Memory B cell (primary cell): ENCODE measurements around the gene KCNC3.
A peak's percentile ranks its signal among the peaks of the same experiment; 100 is the strongest.

Experiments used
- ATAC-seq: fragments of 150-1000 bp; cut with Tn5 transposase; 2 replicates; pipeline ENCODE4 v1.10.0; 2021; ENCODE audit warnings: low read depth, mild to moderate bottlenecking, moderate library complexity
- DNase-seq, 2 donors: peaks; one replicate each; pipeline ENCODE4 v3.0.0; 2022; ENCODE audit warnings: low spot score in 2 of 2
- H3K27ac Mint-ChIP-seq: one replicate; pipeline ENCODE4 v1.8.0; 2022; ENCODE audit warnings: mild to moderate bottlenecking, moderate library complexity, mixed read lengths
- H3K27me3 Mint-ChIP-seq: one replicate; pipeline ENCODE4 v1.8.0; 2022; ENCODE audit warnings: mixed read lengths
- H3K36me3 Mint-ChIP-seq: one replicate; pipeline ENCODE4 v1.8.0; 2022; ENCODE audit warnings: mild to moderate bottlenecking, mixed read lengths
- H3K4me1 Mint-ChIP-seq: one replicate; pipeline ENCODE4 v1.8.0; 2022; ENCODE audit warnings: mixed read lengths
- H3K4me3 Mint-ChIP-seq: one replicate; pipeline ENCODE4 v1.8.0; 2022; ENCODE audit warnings: mild to moderate bottlenecking, moderate library complexity, mixed read lengths
- H3K9me3 Mint-ChIP-seq: one replicate; pipeline ENCODE4 v1.8.0; 2022; ENCODE audit warnings: mixed read lengths

The KCNC3 gene

DNA sequence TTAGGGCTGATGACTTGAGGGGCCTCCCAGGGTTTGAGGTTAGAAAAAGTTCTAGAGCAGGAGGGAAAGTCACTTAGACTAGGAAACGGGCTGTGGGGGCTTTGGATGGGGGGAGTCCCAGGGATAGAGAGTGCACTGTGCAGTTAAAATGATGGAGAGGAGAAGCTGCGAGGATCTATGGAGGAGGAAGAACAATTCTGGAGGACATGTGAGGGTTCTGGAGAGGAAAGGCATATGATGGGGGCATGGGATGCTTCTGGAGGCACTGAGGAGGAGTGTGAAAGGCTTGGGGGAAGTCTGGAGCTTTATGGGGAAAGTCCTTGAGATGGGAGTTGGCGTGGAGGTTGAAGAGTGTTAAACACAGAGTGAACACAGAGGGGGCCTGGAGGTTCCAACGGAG lies 2.2 kb downstream of the KCNC3 start:
- ATAC-seq (no peak), DNase-seq (no peak)
- peak overlapping the region; percentile 48 for H3K27ac Mint-ChIP-seq
- peaks cover 10% of the 10 kb centered on the region for H3K27me3 Mint-ChIP-seq
- H3K36me3 Mint-ChIP-seq, result peaks cover 5% of the 10 kb centered on the region
- peak overlapping the region; percentile 82 for H3K4me3 Mint-ChIP-seq
- H3K9me3 Mint-ChIP-seq, result peaks cover 4% of the 10 kb centered on the region
- H3K4me1 Mint-ChIP-seq, result peaks cover 45% of the 10 kb centered on the region

DNA sequence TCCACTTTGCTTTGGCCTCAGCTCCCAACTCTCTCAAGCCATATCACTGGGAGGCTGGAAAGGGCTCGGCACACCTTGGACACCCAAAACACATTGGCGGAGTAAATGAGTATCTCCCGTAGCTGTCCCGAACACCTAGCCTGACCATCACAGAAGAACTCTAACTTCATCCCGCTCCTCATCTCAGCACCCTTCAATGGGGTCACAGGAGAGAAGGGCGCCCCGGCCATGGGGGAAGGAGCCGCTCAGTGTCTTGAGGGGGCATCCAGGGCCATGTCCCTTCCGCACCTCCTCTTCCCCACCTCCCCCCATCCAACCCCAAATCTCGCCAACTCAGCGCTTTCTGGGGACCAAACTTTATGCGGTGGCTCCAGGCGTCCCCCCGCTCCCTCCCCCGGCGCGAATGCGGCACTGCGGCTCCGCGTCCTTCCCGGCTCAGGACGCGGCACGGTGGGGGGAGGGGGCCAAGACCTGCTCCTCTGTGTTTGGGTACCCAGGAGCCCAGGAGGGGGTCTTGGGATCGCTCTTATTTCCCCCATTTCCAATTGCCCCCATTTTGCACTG lies 3.0 kb downstream of the KCNC3 start:
- no peak for DNase-seq
- Mint-ChIP-seq H3K4me3 (peak overlapping the region; percentile 82), H3K27me3 (peaks cover 10% of the 10 kb centered on the region), H3K9me3 (peaks cover 4% of the 10 kb centered on the region), H3K4me1 (peaks cover 36% of the 10 kb centered on the region), H3K27ac (no peak overlapping the region), H3K36me3 (peaks cover 5% of the 10 kb centered on the region)
- no peak for ATAC-seq

DNA sequence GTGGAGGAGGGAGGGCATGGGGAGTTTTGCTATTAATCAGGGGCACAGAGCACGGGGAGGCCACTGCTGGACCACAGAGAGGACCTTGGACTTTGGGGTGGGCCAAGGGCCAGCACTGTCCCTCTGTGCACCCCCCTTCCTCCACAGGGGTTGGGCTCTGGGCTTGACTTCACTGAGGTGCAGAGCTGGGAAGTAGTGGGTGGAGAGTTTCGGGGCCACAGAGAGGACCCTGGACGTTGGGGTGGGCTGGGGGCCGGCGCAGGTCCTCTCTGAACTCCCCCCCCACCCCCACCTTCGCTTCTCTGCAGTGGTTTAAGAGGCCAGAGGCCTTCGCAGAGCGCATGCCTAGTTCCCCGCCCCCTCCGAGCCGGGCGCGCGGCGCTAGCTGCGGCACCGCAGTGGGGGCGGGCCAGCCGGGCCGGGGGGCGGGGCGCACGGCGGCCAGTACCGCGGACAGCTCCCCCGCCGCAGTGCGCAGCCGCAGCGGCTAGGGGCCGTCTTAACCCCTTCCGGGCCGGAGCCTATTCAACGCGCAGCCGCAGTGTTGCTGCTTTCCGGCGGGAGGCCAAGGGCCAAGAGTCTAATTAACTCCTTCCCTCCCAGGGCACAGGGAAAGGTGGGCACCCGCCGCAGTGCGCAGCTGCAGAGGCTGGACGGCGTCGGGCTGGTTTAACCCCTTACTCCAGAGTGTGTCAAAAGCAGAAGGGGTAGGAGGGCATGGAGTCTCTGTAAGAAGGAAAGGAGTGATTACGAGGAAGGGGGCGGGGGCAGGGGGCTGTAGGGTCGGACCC lies 3.7 kb downstream of the KCNC3 start:
- Mint-ChIP-seq H3K27me3 (peaks cover 10% of the 10 kb centered on the region), H3K4me3 (peak overlapping the region; percentile 30), H3K4me1 (peaks cover 33% of the 10 kb centered on the region), H3K27ac (peak overlapping the region; percentile 25), H3K9me3 (peaks cover 6% of the 10 kb centered on the region), H3K36me3 (peaks cover 10% of the 10 kb centered on the region)
- ATAC-seq (peak; percentile 16), DNase-seq (peak; percentile 84 to 92)

DNA sequence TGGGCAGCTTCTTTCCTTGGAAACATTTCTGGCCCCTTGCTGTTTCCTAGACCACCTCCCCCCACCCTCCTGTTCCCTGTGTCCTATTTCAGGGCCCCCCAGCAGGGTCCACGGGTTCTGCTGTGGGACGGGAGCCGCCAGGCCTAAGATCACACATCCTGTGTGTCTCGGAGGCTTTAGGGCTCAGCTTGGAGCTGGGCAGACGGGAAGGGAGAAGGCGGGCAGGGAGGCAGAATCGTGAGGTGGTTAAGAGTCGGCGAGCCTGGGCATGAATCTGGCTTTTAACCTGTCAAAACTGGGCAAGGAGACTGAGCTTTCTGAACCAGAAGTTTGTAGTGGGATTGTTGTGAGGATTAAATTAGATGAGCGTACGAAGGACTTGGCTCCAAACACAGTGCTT lies 4.8 kb downstream of the KCNC3 start:
- H3K4me1 Mint-ChIP-seq, result peaks cover 23% of the 10 kb centered on the region
- H3K9me3 Mint-ChIP-seq, result peaks cover 2% of the 10 kb centered on the region
- no peak for ATAC-seq
- no peak overlapping the region for H3K27ac Mint-ChIP-seq
- H3K27me3 Mint-ChIP-seq, result peaks cover 10% of the 10 kb centered on the region
- H3K36me3 Mint-ChIP-seq, result peaks cover 13% of the 10 kb centered on the region
- peak overlapping the region; percentile 24 for H3K4me3 Mint-ChIP-seq
- no peak for DNase-seq

DNA sequence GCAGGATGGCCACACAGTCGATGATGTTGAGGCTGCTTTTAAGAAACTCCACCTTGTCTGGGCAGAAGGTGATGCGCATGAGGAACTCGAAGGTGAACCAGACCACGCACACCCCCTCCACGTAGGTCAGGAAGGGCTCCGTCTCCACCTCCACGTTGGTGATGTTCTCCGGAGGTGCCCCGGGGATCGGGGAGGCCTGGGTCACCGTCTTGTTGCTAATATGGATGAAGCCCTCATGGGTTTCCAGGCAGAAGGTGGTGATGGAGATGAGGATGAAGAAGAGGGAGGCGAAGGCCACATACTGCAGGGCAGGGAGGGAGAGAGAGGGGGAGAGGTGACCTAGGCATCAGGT lies 5.4 kb downstream of the KCNC3 start:
- Mint-ChIP-seq H3K27ac (no peak overlapping the region), H3K9me3 (peaks cover 2% of the 10 kb centered on the region), H3K4me1 (peaks cover 23% of the 10 kb centered on the region), H3K27me3 (peaks cover 10% of the 10 kb centered on the region), H3K36me3 (peaks cover 16% of the 10 kb centered on the region), H3K4me3 (no peak overlapping the region)
- no peak for DNase-seq
- ATAC-seq, result no peak

DNA sequence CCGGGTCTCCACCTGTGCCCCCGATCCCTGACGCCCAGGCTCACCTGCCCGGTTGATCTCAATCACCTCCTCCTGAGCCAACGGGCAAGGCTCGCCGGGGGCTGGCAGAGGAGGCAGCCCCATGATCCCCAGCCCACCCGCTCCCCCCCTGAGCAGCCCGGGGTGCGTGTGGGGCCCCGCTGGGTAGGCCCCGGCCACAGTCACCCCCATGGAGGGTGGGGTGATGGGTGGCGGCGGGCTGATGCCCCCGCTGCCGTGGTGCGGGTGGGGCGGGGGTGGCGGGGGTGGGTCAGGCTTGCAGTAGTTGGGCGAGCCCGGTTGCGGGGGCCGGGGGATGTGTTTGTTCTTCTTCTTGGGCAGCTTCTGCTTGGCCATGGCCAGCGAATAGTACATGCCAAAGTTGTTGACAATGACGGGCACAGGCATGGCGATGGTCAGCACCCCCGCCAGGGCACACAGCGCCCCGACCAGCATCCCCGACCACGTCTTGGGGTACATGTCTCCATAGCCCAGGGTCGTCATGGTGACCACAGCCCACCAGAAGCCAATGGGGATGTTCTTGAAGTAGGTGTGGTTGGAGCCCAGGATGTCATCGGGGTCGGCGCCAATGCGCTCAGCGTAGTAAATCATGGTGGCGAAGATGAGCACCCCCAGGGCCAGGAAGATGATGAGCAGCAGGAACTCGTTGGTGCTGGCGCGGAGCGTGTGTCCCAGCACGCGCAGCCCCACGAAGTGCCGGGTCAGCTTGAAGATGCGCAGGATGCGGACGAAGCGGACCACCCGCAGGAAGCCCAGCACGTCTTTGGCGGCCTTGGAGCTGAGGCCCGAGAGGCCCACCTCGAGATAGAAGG lies 6.0 kb downstream of the KCNC3 start:
- Mint-ChIP-seq H3K27me3 (peaks cover 10% of the 10 kb centered on the region), H3K36me3 (peaks cover 16% of the 10 kb centered on the region), H3K4me1 (peaks cover 23% of the 10 kb centered on the region), H3K9me3 (peaks cover 2% of the 10 kb centered on the region), H3K27ac (no peak overlapping the region), H3K4me3 (no peak overlapping the region)
- ATAC-seq (no peak), DNase-seq (no peak)

DNA sequence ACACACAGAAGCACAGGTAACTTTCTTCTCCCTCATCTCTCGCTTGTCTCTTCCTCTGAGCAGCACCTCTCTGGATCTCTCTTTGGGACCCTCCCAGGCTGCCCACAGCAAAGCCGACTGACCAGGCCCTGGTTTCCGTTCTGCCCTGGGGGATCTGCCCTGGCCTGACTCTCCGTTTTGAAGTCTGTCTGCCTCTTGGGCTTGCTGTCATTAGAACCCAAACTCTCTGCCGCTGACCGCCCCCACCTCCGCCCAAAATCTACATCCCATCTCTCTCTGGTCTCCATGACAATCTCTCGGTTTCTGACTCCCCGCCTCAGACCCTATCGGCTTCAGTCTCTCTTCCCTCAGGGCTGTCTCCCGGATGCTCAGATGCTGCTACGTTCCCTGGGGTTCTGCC lies 6.9 kb downstream of the KCNC3 start:
- H3K27ac Mint-ChIP-seq, result no peak overlapping the region
- no peak for DNase-seq
- peaks cover 16% of the 10 kb centered on the region for H3K4me1 Mint-ChIP-seq
- H3K9me3 Mint-ChIP-seq, result peaks cover 2% of the 10 kb centered on the region
- H3K4me3 Mint-ChIP-seq, result no peak overlapping the region
- no peak for ATAC-seq
- H3K27me3 Mint-ChIP-seq, result peaks cover 6% of the 10 kb centered on the region
- peaks cover 22% of the 10 kb centered on the region for H3K36me3 Mint-ChIP-seq

DNA sequence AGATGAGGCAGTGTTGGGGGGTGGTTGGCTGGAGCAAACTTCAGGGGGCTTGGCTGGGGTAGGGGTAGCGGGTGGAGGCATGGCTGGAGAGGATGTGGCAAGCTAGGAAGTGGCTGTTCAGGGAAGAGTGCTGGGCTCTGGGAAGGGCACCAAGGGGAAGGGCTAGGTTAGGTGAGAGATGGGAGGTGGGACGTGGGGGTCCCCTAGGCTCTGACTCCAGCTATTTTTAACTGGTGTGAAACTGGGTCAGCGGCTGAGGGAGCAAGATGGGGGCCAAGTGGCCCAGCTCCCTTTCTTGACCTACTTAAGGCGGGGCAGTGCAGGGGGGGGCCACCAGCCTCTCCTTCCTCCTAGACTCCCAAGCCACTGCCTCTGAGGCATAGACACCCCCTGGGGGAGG lies 7.3 kb downstream of the KCNC3 start:
- peaks cover 2% of the 10 kb centered on the region for H3K9me3 Mint-ChIP-seq
- H3K4me1 Mint-ChIP-seq, result peaks cover 12% of the 10 kb centered on the region
- ATAC-seq, result no peak
- no peak overlapping the region for H3K27ac Mint-ChIP-seq
- peaks cover 22% of the 10 kb centered on the region for H3K36me3 Mint-ChIP-seq
- no peak overlapping the region for H3K4me3 Mint-ChIP-seq
- DNase-seq, result no peak
- H3K27me3 Mint-ChIP-seq, result peaks cover 2% of the 10 kb centered on the region

DNA sequence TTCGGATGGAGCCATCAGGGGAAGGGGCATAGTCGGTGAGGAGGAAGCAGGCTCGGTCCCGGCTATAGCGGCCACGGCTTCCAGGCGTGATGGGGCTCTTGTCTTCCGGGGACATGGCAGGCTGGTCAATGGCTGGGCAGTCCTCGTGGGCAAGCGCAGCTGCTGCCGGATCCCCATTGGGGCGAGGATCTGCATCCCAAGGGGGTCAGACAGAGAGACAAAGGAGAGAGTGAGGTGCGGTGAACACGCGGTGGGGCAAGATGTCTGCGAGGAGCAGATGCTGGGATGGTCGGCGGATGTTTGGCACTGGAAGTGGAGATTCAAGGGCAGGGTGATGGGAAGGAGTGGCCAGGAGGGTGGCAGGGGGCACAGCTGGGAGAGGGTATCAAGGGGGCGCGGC lies 8.6 kb downstream of the KCNC3 start:
- ATAC-seq, result no peak
- peaks cover 10% of the 10 kb centered on the region for H3K27me3 Mint-ChIP-seq
- peaks cover 22% of the 10 kb centered on the region for H3K36me3 Mint-ChIP-seq

DNA sequence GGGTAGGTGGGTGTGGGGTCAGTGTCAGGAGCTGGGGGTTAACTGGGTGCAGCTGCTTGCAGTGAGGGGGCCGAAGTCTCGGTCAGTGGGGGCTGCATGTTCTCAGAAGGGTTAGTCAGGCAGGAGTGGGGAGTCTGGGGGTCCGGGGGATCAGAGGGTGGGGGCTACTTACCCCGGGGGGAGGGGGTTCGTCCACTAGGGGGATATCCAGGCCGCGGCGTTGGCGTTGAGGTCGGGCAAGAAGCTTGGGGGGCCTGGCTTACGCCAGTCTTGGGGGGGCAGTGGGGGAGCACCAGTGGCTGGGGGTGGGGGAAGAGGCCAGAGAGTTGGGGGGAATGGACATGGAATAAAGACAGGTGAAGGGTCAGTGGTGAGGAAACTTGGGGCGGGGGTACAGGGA lies 9.1 kb downstream of the KCNC3 start:
- Mint-ChIP-seq H3K27me3 (peaks cover 11% of the 10 kb centered on the region), H3K4me1 (peaks cover 14% of the 10 kb centered on the region), H3K36me3 (peaks cover 22% of the 10 kb centered on the region), H3K4me3 (no peak overlapping the region), H3K9me3 (peaks cover 2% of the 10 kb centered on the region), H3K27ac (no peak overlapping the region)
- no peak for ATAC-seq
- DNase-seq, result no peak

More for the DNA sequence above, 8.6 kb downstream of the KCNC3 start:
- no peak for DNase-seq
- H3K4me1 Mint-ChIP-seq, result peaks cover 14% of the 10 kb centered on the region
- no peak overlapping the region for H3K4me3 Mint-ChIP-seq
- peaks cover 2% of the 10 kb centered on the region for H3K9me3 Mint-ChIP-seq
- no peak overlapping the region for H3K27ac Mint-ChIP-seq

DNA sequence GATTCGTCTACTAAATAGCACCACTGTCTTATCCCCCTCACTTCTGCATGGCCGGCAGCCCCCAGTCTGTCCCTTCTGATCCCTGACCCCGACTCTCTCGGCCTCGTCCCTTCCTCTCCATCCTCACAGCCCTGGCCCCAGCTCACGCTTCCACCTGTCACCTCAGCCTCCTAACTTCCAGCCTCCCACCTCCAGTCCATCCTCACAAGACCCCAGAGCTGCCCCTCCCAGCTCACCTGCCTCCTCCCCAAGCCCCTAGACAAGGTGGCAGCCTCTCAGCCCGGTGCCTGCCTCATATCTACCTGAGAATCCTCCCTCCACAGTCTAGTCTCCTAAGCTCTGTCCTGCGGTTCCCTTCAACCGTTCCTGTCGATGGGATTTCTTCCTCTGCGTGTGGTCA lies 10.0 kb downstream of the KCNC3 start:
- Mint-ChIP-seq H3K4me3 (no peak overlapping the region), H3K27me3 (peaks cover 17% of the 10 kb centered on the region), H3K36me3 (peaks cover 24% of the 10 kb centered on the region), H3K27ac (no peak overlapping the region), H3K9me3 (peaks cover 3% of the 10 kb centered on the region), H3K4me1 (peaks cover 13% of the 10 kb centered on the region)
- ATAC-seq, result no peak
- DNase-seq, result no peak

DNA sequence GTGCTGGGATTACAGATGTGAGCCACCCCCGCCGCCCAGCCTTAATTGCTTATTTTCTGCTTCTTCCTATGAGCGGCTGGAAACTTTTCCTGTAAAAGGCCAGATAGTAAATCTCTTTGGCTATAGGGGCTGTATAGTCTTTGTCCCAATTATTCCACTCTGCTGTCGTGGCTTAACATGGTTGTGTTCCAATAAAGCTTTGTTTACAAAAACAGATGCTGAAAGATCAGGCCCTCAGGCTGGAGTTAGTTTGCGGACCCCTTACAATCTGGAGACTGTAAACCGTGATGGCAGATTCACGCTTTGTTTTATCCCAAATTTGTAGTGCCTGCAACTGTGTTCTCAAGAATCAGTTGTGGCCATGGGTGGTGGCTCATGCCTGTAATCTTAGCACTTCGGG lies 10.7 kb downstream of the KCNC3 start:
- peaks cover 23% of the 10 kb centered on the region for H3K27me3 Mint-ChIP-seq
- H3K36me3 Mint-ChIP-seq, result peaks cover 24% of the 10 kb centered on the region
- peaks cover 18% of the 10 kb centered on the region for H3K4me1 Mint-ChIP-seq
- H3K9me3 Mint-ChIP-seq, result peaks cover 3% of the 10 kb centered on the region
- H3K4me3 Mint-ChIP-seq, result no peak overlapping the region
- DNase-seq (no peak), ATAC-seq (no peak)
- H3K27ac Mint-ChIP-seq, result no peak overlapping the region

DNA sequence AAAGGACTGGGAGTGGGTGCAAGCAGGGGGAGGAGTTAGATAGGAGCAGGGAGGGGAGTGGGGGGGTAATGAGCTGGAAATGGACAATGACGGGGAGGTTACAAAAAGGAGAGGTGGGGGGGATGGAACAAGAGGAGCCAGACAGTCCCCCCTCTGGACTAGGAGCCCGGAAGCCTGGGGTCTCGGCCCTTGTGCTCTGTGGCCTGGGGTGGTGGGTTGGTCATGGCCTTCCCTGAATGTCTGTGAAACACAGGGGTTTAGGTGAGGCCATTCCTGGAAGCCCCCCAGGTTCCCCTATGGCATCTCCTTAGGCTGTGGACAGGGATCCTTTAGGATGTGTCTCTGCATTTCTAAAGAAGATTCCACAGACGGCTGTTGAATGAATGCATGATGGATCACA lies 12.1 kb downstream of the KCNC3 start:
- ATAC-seq, result no peak
- Mint-ChIP-seq H3K9me3 (peaks cover 3% of the 10 kb centered on the region), H3K4me3 (no peak overlapping the region), H3K36me3 (peaks cover 18% of the 10 kb centered on the region), H3K4me1 (peaks cover 20% of the 10 kb centered on the region), H3K27ac (no peak overlapping the region), H3K27me3 (peaks cover 28% of the 10 kb centered on the region)
- DNase-seq, result no peak

DNA sequence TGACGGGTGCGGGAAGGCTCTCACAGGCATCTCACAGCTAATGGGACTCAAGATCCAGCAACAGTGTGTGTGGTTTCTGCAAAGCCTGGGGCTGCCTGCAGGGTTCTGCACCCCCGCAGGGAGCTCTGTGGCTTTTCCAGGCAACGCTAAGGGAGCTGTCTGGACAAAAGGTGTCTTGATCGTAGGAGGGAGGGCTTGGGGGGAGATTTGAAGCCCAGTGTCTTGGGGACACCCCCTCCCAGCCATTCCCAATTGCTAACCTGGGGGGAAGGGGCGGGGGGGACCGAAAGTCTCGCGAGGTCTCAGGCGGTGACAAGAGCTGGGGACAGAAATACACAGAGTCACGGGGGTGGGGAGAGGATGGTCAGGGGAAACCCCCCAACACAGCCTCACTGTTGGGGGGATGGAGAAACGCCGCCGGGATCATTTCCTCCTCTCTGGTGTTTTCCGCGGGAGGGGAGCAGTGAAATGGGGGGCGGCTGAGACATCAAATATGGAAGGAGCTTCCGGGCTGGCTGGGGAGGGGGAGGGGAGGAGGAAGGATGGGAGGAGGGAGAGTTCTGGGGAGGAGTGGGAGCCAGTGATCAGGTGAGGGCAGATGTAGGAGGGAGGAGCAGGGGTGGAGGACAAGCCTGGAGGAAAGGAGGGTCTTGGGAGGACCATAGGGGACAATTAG lies 13.3 kb downstream of the KCNC3 start:
- H3K36me3 Mint-ChIP-seq, result peaks cover 17% of the 10 kb centered on the region
- ATAC-seq (peak; percentile 71), DNase-seq (no peak)
- H3K27ac Mint-ChIP-seq, result no peak overlapping the region
- peaks cover 20% of the 10 kb centered on the region for H3K4me1 Mint-ChIP-seq
- H3K27me3 Mint-ChIP-seq, result peaks cover 30% of the 10 kb centered on the region
- H3K4me3 Mint-ChIP-seq, result peak overlapping the region; percentile 21
- peaks cover 3% of the 10 kb centered on the region for H3K9me3 Mint-ChIP-seq
